GM18909 (cell line): Measurements from ENCODE around the gene R3HDM2.
A peak's percentile ranks its signal among the peaks of the same experiment; 100 is the strongest.
"Not testable (repeated sequence)": the region's sequence is repeated elsewhere in the genome, so short reads cannot be mapped to it uniquely, and the experiment has no call there.

Source experiments
- ATAC-seq: cut with Tn5 transposase; IDR thresholded peaks from one replicate; pipeline ENCODE4 v1.9.1; 2021; ENCODE audit warnings: mild to moderate bottlenecking; ENCODE audit not compliant: unreplicated experiment, poor library complexity

The R3HDM2 gene

DNA sequence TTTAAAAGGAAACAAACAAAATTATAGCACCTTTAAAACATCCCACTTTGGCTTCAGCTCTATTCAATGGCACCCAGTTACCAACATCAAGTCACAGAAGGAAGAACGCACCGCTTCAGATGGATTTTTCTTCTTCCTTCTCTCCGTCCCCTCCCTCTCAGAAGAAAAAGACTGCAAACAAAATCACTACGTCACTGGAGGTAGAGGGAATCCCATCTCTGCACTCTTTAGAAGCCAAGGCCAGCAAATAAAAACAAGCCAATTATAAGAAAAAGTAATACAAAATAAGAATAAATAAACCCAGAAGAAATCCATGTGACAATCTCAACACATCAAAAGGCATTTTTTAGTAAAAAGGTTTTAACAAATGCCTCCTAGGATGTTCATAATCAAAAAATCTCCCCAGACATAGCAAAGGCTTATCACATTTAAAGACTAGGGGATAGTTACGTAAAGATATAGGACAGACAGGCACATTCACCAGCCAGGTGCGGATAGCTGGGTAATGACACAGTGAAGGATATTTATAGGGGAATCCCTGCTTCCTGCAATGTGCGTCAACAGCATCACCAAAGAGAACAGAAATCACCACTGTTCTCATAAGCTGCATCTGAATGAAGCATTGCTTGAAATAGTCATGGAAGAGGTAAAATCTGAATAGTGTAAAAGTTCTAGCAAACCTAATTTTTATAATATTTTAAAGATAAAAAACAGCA lies 89.4 kb downstream of the R3HDM2 start:
- ATAC-seq: no peak

DNA sequence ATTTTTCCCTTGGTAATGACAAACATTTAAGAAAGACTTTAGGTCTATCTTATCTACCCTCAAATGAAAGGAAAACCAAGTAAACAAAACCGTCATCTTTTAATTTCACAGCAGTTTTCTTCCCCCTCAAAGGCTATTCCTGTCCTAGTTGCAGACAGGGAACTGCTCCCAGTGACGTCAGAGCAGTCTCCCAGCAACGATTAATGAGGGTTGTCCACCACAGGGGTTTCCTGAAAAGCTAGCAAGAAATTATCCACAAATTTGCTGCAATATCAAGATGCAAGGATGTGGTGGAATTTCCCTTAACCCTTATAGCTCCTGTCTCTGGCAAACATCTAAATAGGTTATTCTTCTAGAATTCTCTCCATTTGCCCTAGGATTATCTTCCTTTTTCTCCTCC lies 90.7 kb downstream of the R3HDM2 start:
- ATAC-seq: no peak

DNA sequence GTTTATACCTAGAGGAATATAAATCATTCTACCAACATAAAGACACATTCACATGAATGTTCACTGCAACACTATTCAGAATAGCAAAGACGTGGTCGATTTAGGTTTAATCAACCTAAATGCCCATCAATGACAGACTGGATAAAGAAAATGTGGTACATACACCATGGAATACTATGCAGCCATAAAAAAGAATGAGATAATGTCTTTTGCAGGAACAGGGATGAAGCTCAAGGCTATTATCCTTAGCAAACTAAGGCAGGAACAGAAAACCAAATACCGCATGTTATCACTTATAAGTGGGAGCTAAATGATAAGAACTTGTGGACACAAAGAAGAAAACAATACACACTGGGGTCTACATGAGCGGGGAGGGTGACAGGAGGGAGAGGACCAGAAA lies 94.5 kb downstream of the R3HDM2 start:
- ATAC-seq: not testable (repeated sequence)

DNA sequence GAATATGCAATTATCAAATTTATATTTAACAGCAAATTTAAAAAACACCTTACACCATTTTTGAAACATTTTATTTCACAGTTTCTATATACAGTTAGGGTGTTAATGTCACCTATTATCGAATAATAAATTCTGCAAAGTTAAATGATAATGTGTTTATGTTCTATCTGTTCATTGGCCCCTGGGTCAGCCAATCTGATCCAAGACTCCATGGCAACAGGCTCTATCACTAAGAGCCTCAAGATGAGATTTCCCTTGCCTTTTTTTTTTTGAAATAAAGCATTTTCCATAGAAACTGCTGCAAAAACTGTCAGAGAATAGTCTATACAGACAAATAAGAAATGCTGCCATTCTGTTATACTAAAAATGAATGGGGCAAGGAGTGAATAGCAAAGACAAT lies 96.6 kb downstream of the R3HDM2 start:
- no peak for ATAC-seq

DNA sequence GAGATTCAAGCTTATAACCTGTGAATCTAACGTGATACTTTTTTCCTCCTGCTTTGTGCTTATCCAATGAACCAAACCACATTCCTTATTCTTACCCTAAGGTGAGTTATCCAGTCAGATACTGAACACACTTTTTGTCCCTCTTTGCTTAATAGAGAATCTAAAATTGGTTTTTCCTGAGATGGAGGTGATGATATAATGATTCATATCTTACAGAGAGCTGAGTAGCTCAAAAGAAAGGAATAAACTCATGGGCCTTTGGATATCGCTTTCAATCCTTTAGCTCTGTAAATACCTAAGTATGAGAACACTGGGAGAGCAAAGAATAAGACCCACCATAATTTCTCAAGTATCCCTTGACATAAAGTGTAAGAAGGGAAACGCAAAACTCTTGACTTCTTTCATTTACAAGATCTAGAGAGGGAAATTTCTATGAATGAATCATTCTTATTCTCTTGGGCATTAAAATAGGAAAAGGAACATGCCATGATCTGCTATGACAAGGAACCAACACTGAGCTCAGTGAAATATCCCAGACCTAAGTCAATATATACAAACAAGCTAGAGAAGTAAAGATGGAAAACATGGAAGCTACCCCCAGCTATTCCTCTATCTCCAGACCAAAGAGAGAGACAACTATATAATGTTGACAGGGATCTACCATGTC lies 98.1 kb downstream of the R3HDM2 start:
- ATAC-seq: no peak

DNA sequence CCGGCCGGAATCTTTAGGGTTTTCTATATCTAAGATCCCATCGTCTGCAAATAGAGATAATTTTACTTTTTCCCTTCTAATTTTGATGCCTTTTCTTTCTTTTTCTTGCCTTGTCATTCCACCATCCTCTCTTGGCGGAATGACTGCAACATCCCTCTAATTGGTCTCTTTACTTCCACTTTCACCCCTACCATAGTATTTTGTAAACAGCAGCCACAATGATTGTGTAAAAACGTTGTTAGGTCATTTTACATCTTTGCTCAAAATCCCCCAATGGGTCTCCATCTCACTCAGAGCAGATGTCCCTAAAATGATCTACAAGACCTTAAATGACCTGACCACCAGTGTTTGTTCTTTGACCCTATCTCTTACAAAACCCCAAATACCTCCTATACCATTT lies 99.9 kb downstream of the R3HDM2 start:
- no peak for ATAC-seq

DNA sequence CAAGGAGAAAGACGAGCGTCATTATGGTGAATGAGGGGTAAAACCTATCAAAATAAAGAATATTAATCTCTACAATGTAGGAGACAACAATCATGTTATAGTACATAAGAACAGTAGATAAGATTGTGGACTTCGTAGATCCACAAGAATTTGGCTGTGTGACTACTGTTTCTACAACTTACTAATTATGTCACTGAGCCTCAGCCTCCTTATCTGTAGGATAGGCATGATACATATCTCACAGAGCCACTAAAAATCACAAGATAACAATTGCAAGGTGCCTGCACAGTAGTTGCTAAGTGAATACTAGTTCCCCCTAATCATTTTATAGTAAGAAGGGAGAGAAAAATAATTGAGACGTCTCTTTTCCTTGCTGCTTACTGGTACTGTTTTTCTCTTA lies 101.6 kb downstream of the R3HDM2 start:
- ATAC-seq: no peak

DNA sequence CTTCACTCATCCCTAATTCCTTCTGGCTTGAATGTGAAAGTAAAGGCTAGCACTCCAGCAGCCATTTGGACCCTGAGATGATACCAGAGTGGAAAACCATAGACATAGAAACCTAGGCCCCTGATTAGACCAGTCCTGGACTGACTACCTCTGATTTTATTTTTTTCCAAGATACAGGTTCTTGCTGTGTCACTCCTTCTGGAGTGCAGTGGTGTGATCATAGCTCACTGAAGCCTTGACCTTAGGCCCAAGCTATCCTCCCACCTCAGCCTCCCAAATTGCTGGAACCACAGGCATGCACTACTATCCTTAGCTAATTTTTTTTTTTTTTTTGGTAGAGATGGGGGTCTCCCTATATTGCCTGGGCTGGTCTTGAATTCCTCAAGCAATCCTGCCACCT lies 105.4 kb downstream of the R3HDM2 start:
- ATAC-seq: no peak

DNA sequence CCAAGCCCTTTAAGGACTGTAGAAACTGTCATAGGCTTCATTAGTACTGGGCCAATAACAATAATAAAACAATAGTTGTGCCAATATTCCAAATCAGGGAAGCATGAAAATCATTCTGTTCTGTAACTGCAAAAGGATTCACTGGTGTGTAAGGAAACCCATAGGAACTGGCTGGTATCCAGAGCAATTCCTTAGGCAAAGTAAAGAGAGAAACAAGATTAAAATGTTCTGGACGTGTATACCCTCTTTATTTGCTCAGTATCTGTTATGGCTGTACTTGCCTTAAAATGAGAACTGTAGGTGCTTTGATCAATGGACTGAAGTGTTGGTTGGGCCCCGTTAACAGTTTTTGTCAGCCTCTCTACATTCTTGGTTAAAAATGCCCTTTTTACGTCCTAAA lies 107.4 kb downstream of the R3HDM2 start:
- no peak for ATAC-seq

DNA sequence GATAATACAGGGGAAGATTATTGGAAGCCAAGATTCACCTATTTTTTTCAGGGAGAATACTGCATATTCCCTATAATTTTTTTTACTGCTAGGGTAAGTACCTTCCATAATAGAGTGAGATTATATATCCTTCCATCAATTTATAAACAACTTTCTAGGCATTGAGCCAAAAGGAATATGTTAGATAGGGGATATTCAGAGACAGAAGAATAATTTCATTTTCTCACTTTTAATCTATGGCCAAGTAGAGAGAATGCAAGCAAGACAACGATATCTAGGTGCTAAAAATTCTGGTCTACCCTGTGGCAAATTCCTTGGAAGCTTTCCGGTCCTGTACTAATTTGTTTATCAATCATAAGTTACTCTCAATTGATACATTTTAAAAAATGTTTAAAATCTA lies 110.2 kb downstream of the R3HDM2 start:
- ATAC-seq: no peak

DNA sequence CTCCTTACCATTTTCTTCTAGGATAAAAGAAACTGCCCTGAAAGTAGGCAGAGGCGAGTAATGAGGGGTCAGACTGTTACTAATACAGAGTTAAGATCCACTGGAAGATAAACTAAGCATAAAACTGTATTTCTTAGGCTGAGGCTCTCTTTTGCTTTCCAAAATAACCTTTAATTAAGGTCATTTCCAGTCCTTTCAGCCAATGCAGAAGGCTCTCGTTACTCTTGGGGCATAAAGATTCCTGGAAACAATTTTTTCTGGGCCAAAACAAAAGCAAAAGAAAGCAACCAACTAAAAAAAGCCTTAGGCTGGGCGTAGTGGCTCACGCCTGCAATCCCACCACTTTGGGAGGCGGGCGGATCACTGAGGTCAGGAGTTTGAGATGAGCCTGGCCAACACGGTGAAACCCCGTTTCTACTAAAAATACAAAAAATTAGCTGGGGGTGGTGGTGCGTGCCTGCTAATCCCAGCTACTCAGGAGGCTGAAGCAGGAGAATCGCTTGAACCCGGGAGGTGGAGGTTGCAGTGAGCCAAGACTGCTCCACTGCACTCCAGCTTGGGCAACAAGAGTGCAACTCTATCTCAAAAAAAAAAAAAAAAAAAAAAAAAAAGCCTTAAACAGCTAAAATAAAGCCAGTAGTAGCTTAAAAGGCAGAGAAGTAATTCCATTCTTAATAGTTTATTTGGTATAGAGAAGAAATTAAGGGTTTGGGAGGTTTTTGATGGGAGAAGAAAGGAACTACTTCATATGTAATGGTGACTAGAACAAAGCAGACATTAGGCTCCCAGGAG lies 111.0 kb downstream of the R3HDM2 start:
- ATAC-seq: no peak

DNA sequence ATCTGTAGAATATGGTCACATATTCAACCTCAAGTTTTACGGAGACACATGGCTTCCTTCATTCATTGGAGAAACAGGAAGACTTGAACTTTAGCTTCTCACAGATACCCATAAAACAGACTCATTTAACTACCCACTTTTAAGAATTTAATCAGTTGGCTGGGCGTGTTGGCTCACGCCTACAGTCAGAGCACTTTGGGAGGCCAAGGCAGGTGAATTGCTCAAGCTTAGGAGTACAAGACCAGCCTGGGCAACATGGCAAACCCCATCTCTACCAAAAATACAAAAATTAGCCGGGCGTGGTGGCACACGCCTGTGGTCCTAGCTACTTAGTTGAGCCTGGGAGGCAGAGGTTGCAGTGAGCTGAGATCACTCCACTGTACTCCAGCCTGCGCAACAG lies 115.2 kb downstream of the R3HDM2 start:
- no peak for ATAC-seq

DNA sequence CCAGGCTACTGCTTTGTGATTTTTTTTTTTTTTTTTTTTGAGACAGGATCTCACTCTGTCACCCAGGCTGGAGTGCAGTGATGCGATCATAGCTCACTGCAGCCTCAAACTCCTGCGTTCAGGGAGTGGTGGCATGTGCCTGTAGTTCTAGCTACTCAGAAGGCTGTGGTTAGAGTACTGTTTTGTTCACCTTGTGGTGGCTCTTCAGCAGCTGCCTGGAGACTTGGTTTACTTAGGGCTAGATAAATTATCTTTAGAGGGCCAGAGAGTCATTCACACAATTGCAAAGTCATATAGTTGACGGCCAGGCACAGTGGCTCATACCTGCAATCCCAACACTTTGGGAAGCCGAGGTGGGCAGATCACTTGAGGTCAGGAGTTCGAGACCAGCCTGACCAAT lies 118.6 kb downstream of the R3HDM2 start:
- not testable (repeated sequence) for ATAC-seq

DNA sequence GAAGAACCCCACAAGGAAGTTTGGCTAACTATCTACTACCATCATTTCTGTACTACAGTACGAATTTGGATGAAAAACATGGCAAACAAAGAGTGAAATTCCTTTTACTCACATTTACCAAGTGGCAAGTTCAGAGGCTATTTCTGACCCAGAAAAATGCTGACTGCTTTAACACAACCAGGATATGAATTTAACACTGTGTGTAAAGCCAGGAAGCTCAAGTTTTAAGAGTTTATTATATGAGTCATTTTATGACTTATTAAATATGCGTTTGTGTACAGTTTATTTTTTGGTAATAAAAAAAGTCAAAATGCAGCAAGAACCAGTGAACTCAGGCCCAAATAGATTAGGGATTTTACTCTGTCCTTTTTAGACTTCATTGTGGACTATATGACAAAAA lies 121.4 kb downstream of the R3HDM2 start:
- no peak for ATAC-seq

DNA sequence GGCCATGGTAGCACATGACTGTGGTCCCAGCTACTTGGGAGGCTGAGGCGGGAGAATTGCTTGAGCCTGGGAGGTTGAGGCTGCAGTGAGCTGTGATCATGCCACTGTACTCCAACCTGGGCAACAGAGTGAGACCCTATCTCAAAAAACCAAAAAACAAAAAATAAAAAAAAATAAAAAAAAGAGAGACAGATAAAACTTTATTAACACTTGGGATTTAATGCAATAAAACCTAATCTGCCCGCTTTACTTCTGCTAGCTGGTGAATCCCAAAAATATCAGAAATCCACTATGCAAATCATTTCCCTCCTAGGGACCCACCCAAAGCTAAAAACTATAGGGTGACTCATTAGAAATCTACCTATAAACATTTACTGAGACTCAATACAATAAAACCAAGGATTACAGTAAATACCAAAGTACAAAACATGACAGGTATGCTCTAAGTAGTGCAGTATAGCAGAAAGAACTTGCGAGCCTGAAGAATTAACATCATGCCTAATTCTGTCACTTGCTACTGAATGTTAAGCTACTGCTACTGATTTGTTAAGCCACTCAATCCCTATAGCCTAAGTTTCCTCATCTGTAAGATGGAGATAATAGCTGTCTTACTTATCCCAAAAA lies 129.8 kb downstream of the R3HDM2 start:
- ATAC-seq: no peak

DNA sequence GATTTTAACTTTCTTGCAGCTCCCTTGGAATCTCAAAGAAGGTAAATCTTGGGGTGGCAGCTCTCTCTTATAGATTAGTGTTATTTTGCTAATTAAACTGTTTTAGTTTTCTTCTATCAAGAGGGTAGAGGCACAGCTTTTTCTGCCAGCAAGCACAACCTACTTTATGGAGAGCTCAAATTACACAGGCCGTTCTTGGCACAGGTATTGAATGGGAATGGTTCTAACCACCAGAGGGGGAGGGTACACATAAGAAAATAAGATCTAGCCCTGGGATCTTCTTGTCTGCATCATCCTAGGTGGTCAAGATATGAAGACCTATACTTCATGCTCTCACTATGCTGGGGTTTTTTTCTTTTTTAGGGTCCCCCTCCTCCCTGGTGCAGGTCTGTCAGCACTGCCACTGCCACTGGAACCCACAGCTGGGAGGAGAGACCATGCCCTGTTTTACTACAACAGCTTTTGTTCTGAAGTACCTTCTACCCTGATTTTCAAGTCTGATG lies 131.3 kb downstream of the R3HDM2 start:
- ATAC-seq: no peak

DNA sequence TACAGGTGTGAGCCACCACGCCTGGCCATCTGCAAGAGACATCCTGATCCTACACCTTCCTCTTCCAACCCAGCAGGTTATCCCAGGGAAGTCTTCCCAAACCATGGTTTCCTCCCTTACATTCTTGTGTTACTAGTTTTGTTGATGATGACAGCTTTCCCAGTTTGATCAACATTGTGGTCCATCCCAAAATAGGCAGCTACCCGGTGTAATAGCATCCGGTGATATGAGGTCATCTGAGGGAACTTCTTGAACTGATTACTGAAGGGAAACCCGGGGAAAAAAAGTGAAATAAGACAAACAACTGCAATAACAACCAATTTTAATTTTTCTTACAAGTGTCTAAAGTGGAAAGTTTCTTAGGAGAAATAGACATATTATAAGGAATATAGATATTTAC lies 134.6 kb downstream of the R3HDM2 start:
- ATAC-seq: no peak

DNA sequence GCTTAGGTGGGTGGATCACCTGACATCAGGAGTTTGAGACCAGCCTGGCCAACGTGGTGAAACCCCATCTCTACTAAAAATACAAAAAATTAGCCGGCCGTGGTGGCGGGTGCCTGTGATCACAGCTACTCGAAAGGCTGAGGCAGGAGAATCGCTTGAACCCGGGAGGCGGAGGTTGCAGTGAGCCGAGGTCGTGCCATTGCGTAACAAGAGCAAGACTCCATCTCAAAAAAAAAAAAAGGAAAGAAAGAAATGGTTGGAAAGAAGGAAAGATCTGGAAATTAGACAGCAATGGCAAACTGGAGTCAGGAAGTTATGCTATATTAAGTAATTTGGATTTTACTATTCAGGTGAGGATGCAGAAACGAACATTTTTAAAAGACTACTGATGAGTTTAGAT lies 148.8 kb downstream of the R3HDM2 start:
- not testable (repeated sequence) for ATAC-seq

DNA sequence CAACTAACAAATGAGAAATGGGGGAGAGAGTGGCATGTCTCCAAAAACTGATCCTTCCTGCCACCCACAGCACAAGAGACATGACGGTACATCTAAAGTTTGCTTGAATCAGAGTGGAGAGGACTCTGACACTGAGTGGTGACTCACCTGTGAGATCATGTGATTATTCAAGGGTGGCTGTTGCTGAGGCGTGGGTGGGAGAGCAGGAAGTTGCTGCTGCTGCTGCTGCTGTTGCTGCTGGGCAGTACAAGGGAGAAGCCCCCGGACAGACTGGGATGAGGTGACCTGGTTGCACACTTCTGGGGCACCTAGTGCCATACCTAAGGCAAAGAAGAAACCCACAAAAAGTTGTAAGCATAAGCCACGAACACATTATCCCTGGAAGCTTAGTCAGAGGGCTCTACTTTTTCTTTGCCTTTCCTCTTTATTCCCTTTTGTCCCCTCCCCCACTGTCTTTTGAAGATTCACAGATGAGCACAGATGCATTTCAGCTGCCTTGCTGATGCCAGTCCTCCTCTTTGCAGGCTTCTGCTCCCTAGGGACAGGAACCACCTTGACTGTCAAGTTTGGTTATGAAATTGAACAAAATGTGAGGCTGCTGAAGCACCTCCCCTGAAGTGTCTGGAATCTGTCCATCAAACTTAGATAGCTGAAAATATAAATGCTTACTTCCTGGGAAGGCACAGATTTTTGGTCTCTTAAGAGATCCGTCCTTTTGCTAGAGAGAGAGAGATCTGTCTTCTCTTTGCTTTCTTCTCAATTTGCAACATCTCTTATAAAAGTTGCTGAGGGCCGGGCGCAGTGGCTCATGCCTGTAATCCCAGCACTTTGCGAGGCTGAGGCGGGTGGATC lies 150.4 kb downstream of the R3HDM2 start:
- ATAC-seq: peak; percentile 92
